ENCODE measurements around the gene CDC25A. TPM values are rescaled to one million over a fixed set of nuclear protein-coding genes. Genes with fewer than 3 reads are reported as not detected.
A peak's percentile ranks its signal among the peaks of the same experiment; 100 is the strongest.

The CDC25A gene
- 10 to 100 TPM; 15.8 to 16.3 TPM for total RNA-seq

DNA sequence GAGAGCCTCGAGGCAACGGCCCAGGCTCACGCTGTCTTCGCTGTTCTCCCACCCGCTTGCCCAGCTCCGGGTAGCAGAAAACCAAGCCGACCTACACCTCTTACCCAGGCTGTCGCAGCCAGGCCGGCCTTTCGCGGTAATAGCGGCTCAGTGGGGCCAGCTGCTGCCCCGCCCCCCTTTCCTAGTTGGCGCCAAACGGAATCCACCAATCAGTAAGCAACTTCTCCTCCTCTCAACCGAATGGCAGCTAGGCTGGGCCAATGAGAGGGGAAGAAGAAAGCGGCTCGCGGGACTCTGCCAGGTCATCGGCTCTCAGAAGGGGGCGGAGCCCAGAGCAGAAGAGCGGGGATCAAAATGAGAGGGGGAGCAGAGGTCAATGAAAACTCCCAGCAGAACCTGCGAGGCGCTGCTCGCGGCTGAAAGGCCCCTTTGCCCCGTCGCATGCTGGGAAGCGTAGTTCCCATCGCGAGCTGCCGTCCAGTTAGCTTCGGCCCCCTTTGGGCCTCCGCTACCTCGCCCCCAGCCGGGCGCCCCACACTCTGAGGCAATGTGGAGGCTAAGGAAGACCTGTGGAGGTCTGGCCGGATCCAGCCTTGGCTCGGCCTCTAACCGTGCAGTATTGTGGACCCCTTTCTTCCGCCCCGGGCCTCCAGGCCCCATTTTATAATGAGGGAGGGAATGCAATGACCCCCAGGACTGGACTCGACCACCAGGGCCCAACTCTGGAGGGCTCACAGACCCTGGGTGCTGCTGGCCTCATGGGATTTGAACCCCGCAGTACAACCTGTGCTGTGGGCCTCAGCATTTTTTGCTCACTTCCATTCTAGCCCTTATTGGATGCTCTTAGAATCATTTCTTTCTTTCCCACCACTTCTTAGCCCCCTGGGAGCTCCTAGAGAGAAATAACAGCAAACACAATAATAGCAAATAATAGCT lies at the start of gene CDC25A:
Gene CDC25A, minus strand, starts transcription at position 152 of the 936 bp plus-strand sequence. CDS start 470 bp downstream, outside the sequence.

DNA sequence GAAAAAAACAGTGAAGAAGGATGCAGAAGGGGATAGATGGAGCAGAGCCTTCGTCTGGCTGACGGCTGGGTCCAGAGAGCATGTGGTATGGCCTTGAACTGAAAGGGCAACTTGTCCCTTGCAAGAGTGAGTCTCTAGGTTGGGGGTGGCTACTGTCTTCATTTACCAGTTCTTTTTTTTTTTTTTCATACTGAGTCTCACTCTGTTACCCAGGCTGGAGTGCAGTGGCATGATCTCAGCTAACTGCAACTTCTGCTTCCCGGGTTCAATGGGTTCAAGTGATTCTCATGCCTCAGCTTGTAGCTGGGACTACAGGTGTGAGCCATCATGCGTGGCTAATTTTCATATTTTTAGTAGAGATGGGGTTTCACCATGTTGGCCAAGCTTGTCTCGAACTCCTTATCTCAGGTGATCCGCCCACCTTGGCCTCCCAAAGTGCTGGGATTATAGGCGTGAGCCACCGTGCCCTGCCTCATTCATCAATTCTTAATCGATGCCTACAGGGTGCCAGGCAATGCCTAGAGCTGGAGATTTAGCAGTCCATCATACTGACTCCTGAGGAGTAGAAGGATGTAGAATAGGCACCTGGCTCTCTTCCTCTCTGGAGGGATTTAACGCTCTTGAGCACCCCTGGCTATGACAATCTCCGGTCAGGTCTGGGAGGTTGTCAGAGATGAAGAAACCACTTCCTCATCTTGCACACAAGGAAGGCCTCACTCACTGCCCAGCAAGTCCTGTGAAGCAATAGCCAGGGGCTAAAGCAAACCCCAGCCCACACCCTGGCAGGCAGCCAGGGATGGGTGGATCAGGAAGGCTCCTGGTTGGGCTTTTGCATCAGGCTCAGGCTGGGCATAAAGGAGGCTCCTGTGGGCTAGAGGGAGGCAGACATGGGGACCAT lies 34.6 kb upstream of the CDC25A start, which contains the start of gene CAMP:
Gene CAMP, plus strand, starts transcription at position 880 of the 898 bp plus-strand sequence. Its CDS starts 17 bp downstream, at position 897.

Small RNAs within 50 kb of the gene (microRNA-seq; reads per million reads assigned to microRNA genes)
- 7.9 reads per million, percentile 37 among the genes with 10 or more reads in this experiment for gene MIR4443 (ENCODE audit: borderline microRNAs expressed, borderline replicate concordance)

Other genes with a start within 250 kb of the CDC25A start
- gene MAP4, start 172.0 kb downstream of the CDC25A start, total RNA-seq: 10 to 100 TPM; 81.3 to 82.9 TPM
- gene CAMP, start 35.1 kb upstream of the CDC25A start, total RNA-seq: not detected
- gene ZNF589, start 52.7 kb upstream of the CDC25A start, total RNA-seq: 10 to 100 TPM; 44.5 to 48.6 TPM
- 10 to 100 TPM; 32.0 to 34.8 TPM for gene NME6, start 113.0 kb upstream of the CDC25A start, total RNA-seq
- gene SPINK8, start 145.2 kb upstream of the CDC25A start, total RNA-seq: not detected
- not detected for gene FBXW12, start 183.8 kb upstream of the CDC25A start, total RNA-seq
- gene PLXNB1, start 241.7 kb upstream of the CDC25A start, total RNA-seq: 1 to 10 TPM; 2.1 to 2.6 TPM

Data from activated naive CD4-positive, alpha-beta T cell treated with anti-CD3 and anti-CD28 coated beads, Interleukin-2, amount 10 ng/mL, durations not matched to agents 5 hours and 36 hours (primary cell).